GM12878 (cell line): Measurements from ENCODE around the gene GSAP. TPM values are rescaled to one million over a fixed set of nuclear protein-coding genes. Genes with fewer than 3 reads are reported as not detected.

Source experiments
- ATAC-seq: fragments of 200-7000 bp; cut with Tn5 transposase; 3 replicates; pipeline ENCODE4 v1.9.1; 2020; ENCODE audit warnings: mild to moderate bottlenecking, moderate library complexity
- BruUV-seq: library from RNA; stranded (reverse); fragments of 400-500 nt; replicated peaks from 2 replicates; lab custom pipeline; 2021; lab: Mats Ljungman, UMichigan
- CTCF ChIA-PET: fragments of 300-600 bp; sonication (Branson Sonifier 250); formaldehyde crosslinking; extraction: SDS; loops from one replicate; lab custom pipeline; 2021; ENCODE audit warnings: inconsistent platforms; lab: Yijun Ruan, JAX
- POLR2A ChIA-PET: fragments of 350-600 bp; formaldehyde crosslinking; extraction: SDS; loops from one replicate; lab custom pipeline; 2021; ENCODE audit warnings: inconsistent platforms; lab: Charles Lee
- RAD21 ChIA-PET: fragments of 300-600 bp; sonication (Branson Sonifier 250); formaldehyde crosslinking; loops from one replicate; lab custom pipeline; 2023; ENCODE audit warnings: antibody characterized with exemption; ENCODE audit not compliant: unreplicated experiment; lab: Charles Lee
- SMC1A ChIA-PET: fragments of 300-600 bp; sonication (Branson Sonifier 250); formaldehyde crosslinking; loops from one replicate; lab custom pipeline; 2023; ENCODE audit not compliant: unreplicated experiment, uncharacterized antibody; lab: Charles Lee
- DNase-seq: peaks from one replicate; pipeline ENCODE4 v3.0.0-alpha.2; 2011; ENCODE audit warnings: low read depth, low spot score
- FAIRE-seq: peaks from 3 replicates; lab custom pipeline; 2011; peaks lifted over from hg19 to GRCh38; lab: Jason Lieb, UNC
- H2AFZ ChIP-seq: 2 replicates; pipeline ENCODE4 v1.6.0; 2011; ENCODE audit warnings: low read depth, low read length, control low read depth; ENCODE audit not compliant: control insufficient read depth
- H3K27ac ChIP-seq: 2 replicates; pipeline ENCODE4 v1.5.1; 2011; ENCODE audit warnings: control low read depth; ENCODE audit not compliant: control insufficient read depth, insufficient read depth
- H3K27me3 ChIP-seq, 2 experiments: replicated peaks in 1 of 2; 2 replicates each; pipeline versions ENCODE4 v1.6.0 to v1.6.1; 2011; ENCODE audit warnings: low read length in 1 of 2; ENCODE audit not compliant: control insufficient read depth in 2 of 2, insufficient read depth in 2 of 2
- H3K36me3 ChIP-seq, 2 experiments: 2 replicates each; pipeline ENCODE4 v1.5.1; 2011; ENCODE audit warnings: low read length in 1 of 2; ENCODE audit not compliant: control insufficient read depth in 2 of 2, insufficient read depth in 2 of 2
- H3K4me1 ChIP-seq: 2 replicates; pipeline ENCODE4 v1.6.1; 2011; ENCODE audit warnings: mild to moderate bottlenecking, low read length, moderate library complexity, mixed read lengths; ENCODE audit not compliant: control insufficient read depth, insufficient read depth
- H3K4me2 ChIP-seq: 2 replicates; pipeline ENCODE4 v1.6.0; 2011; ENCODE audit warnings: control low read depth; ENCODE audit not compliant: control insufficient read depth, insufficient read depth
- H3K4me3 ChIP-seq: fragments of 200-600 bp; sonication (generic); 2 replicates; pipeline ENCODE4 v1.5.1; 2016
- H3K79me2 ChIP-seq: 2 replicates; pipeline ENCODE4 v1.6.0; 2011; ENCODE audit warnings: low read length; ENCODE audit not compliant: control insufficient read depth, insufficient read depth
- H3K9ac ChIP-seq: 2 replicates; pipeline ENCODE4 v1.8.0; 2011; ENCODE audit warnings: low read length, control low read depth, mixed read lengths; ENCODE audit not compliant: control insufficient read depth, insufficient read depth
- H3K9me3 ChIP-seq: replicated peaks from 3 replicates; pipeline ENCODE4 v1.5.1; 2011; ENCODE audit warnings: mild to moderate bottlenecking, low read length; ENCODE audit not compliant: control insufficient read depth, insufficient read depth
- H4K20me1 ChIP-seq: 2 replicates; pipeline ENCODE4 v1.6.0; 2011; ENCODE audit not compliant: control insufficient read depth, insufficient read depth
- ATF2 ChIP-seq: IDR thresholded peaks from 2 replicates; pipeline ENCODE4 v1.6.1; 2012; ENCODE audit warnings: low read length, inconsistent platforms
- BCL3 ChIP-seq: IDR thresholded peaks from 2 replicates; pipeline ENCODE4 v1.6.1; 2011; ENCODE audit warnings: borderline replicate concordance, low read depth, mild to moderate bottlenecking, moderate library complexity, low read length; ENCODE audit not compliant: insufficient read depth, poor library complexity, severe bottlenecking
- HDAC2 ChIP-seq: fragments of 200-600 bp; sonication (generic); IDR thresholded peaks from 2 replicates; pipeline ENCODE4 v1.6.1; 2017
- RELA ChIP-seq: fragments of 450-650 bp; IDR thresholded peaks from 2 replicates; pipeline ENCODE4 v1.8.0; 2014; ENCODE audit warnings: borderline replicate concordance; ENCODE audit not compliant: partially characterized antibody
- SUZ12 ChIP-seq: fragments of 200-600 bp; sonication (generic); IDR thresholded peaks from one replicate; pipeline ENCODE4 v1.6.1; 2018; ENCODE audit warnings: antibody characterized with exemption, mild to moderate bottlenecking; ENCODE audit not compliant: unreplicated experiment
- ZNF24 ChIP-seq: fragments of 450-650 bp; IDR thresholded peaks from 2 replicates; pipeline ENCODE4 v1.6.1; 2017; ENCODE audit warnings: antibody characterized with exemption, mild to moderate bottlenecking
- in situ Hi-C: fragments of 300-500 bp; cut with MboI; formaldehyde crosslinking; loops from 9 replicates; pipeline ENCODE4 v1.14.3; 2018; ENCODE audit warnings: mixed read lengths
- intact Hi-C: fragments of 100-400 bp; cut with micrococcal nuclease; formaldehyde crosslinking; loops from one replicate; pipeline ENCODE4 v1.14.2; 2022; ENCODE audit not compliant: unreplicated experiment
- polyA plus RNA-seq, 11 experiments: library from polyadenylated mRNA; depleted of rRNA in 4 of 11; unstranded in 6 of 11; stranded (reverse) in 5 of 11; fragments of >200 nt; fragmentation: Nextera tagmentation in 4 of 11; fragmentation: Illumina TruSeq in 1 of 11; extraction: Ambion mirVana in 4 of 11; extraction: Trizol in 1 of 11; gene quantifications; 1 replicate in 1 of 11; 2 replicates in 10 of 11; pipeline versions ENCODE4 v1.2.1 to v1.2.3, GENCODE V29; 2011 to 2016; ENCODE audit warnings: inconsistent platforms in 2 of 11, missing spikeins in 2 of 11, low read depth in 1 of 11
- total RNA-seq, 4 experiments: library from RNA; depleted of rRNA in 3 of 4; stranded (reverse); fragments of >200 nt in 3 of 4; fragmentation: Illumina TruSeq in 1 of 4; extraction: Trizol in 1 of 4; gene quantifications; 2 replicates each; pipeline versions ENCODE4 v1.2.1 to v1.2.3, GENCODE V29; 2013 to 2021
- TF ChIP-seq, protein P1 (sequence below): fragments of 450-650 bp; formaldehyde crosslinking; IDR thresholded peaks from 2 replicates; pipeline ENCODE4 v1.4.0; 2022; ENCODE audit warnings: mild to moderate bottlenecking, moderate library complexity

The GSAP gene
- total and polyA plus RNA-seq, 10 of the 15 experiments (the other 5 are each of a cell fraction or from before 2014, with no cell fraction given): 6.6 to 38.1 (median 21.8) TPM

- no peaks in the 10 kb centered on the region for H3K4me1 ChIP-seq
- H3K4me3 ChIP-seq: no peak overlapping the region
- ChIA-PET POLR2A (interaction anchor here (0.6 kb wide), 1 partner anchor 44 kb away, joined by 3 read pairs; no protein-coding TSS in a partner anchor), SMC1A (interaction anchor here (1.1 kb wide), 1 partner anchor 40 kb away, joined by 3 read pairs; no protein-coding TSS in a partner anchor), RAD21 (no interaction called here), CTCF (interaction anchor here (1.0 kb wide), 1 partner anchor 10 kb away, joined by 3 read pairs; no protein-coding TSS in a partner anchor)
- ATAC-seq (no peak), DNase-seq (no peak), FAIRE-seq (no peak)
- no TSS peak for BruUV-seq
- no peak overlapping the region for H3K9ac ChIP-seq
- H3K27ac ChIP-seq: no peak overlapping the region
- intact Hi-C loops: no loop called here
- in situ Hi-C loops: no loop called here
- no peaks in the 10 kb centered on the region for H4K20me1 ChIP-seq
- no peaks in the 10 kb centered on the region for H3K79me2 ChIP-seq
- H2AFZ ChIP-seq: no peak overlapping the region
- H3K4me2 ChIP-seq: no peak overlapping the region
- H3K27me3 ChIP-seq: no peaks in the 10 kb centered on the region
- no peak for TF ChIP-seq HDAC2
- TF ChIP-seq, protein P1, sequence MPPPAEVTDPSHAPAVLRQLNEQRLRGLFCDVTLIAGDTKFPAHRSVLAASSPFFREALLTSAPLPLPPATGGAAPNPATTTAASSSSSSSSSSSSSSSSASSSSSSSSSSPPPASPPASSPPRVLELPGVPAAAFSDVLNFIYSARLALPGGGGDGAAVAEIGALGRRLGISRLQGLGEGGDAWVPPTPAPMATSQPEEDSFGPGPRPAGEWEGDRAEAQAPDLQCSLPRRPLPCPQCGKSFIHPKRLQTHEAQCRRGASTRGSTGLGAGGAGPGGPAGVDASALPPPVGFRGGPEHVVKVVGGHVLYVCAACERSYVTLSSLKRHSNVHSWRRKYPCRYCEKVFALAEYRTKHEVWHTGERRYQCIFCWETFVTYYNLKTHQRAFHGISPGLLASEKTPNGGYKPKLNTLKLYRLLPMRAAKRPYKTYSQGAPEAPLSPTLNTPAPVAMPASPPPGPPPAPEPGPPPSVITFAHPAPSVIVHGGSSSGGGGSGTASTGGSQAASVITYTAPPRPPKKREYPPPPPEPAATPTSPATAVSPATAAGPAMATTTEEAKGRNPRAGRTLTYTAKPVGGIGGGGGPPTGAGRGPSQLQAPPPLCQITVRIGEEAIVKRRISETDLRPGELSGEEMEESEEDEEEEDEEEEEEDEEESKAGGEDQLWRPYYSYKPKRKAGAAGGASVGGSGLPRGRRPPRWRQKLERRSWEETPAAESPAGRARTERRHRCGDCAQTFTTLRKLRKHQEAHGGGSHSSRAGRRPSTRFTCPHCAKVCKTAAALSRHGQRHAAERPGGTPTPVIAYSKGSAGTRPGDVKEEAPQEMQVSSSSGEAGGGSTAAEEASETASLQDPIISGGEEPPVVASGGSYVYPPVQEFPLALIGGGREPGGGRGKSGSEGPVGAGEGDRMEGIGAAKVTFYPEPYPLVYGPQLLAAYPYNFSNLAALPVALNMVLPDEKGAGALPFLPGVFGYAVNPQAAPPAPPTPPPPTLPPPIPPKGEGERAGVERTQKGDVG: no peak
- no peak for TF ChIP-seq ATF2
- TF ChIP-seq ZNF24: no peak
- TF ChIP-seq BCL3: no peak
- no peak for TF ChIP-seq SUZ12
- TF ChIP-seq RELA: no peak
- no peaks in the 10 kb centered on the region; a peak in 1 of 4 replicates for H3K36me3 ChIP-seq
- no peaks in the 10 kb centered on the region; the same call in 1 of the 3 replicates for H3K9me3 ChIP-seq
Measured at GRCh38 chr7:77290425-77290824, 125.7 kb downstream of the GSAP start.
